ENCODE measurements around the gene FBN3.
"Not testable (repeated sequence)": the region's sequence is repeated elsewhere in the genome, so short reads cannot be mapped to it uniquely, and the experiment has no call there.

Gene FBN3

GRCh38 chr19:8024256-8024655 lies 125.1 kb downstream of the FBN3 start:
- not testable (repeated sequence) for DNase-seq

GRCh38 chr19:8023371-8023770 lies 126.0 kb downstream of the FBN3 start:
- DNase-seq: no peak

GRCh38 chr19:8022275-8022674 lies 127.1 kb downstream of the FBN3 start:
- DNase-seq: no peak

GRCh38 chr19:8021374-8021773 lies 128.0 kb downstream of the FBN3 start:
- DNase-seq: no peak

- DNase-seq: no peak
These were observed 128.7 kb downstream of the FBN3 start for GRCh38 chr19:8020681-8021080.

GRCh38 chr19:8017808-8018207 lies 131.6 kb downstream of the FBN3 start:
- DNase-seq: no peak
